Measurements from ENCODE around the gene SOBP.

Gene SOBP

GRCh38 chr6:107691062-107691751, 201.3 kb downstream of the SOBP start:
- WGBS, 2 experiments: 81 to 82% methylated on average over 11 of the region's 12 CpGs
- Histone ChIP-seq H3K9me3 (ENCODE audit: control insufficient read depth, low read length) (no peaks in the 10 kb centered on the region), H3K27ac (ENCODE audit: insufficient read depth, low read depth, low read length, poor library complexity, severe bottlenecking) (no peak overlapping the region), H3K36me3 (ENCODE audit: control insufficient read depth, insufficient read depth, low read length) (no peaks in the 10 kb centered on the region), H3K4me1 (ENCODE audit: control insufficient read depth, insufficient read depth, low read length) (no peaks in the 10 kb centered on the region), H3K27me3 (ENCODE audit: control insufficient read depth, insufficient read depth, low read length, poor library complexity, severe bottlenecking) (no peaks in the 10 kb centered on the region), H3K4me3 (ENCODE audit: insufficient read depth, low read depth, low read length) (no peak overlapping the region)

- WGBS, 2 experiments: 94 to 100% methylated on average over 2 to 3 of the region's 3 CpGs
- Histone ChIP-seq H3K36me3 (ENCODE audit: control insufficient read depth, insufficient read depth, low read length) (no peaks in the 10 kb centered on the region), H3K4me1 (ENCODE audit: control insufficient read depth, insufficient read depth, low read length) (no peaks in the 10 kb centered on the region), H3K9me3 (ENCODE audit: control insufficient read depth, low read length) (no peaks in the 10 kb centered on the region), H3K4me3 (ENCODE audit: insufficient read depth, low read depth, low read length) (no peak overlapping the region), H3K27ac (ENCODE audit: insufficient read depth, low read depth, low read length, poor library complexity, severe bottlenecking) (no peak overlapping the region), H3K27me3 (ENCODE audit: control insufficient read depth, insufficient read depth, low read length, poor library complexity, severe bottlenecking) (no peaks in the 10 kb centered on the region)
Observed at GRCh38 chr6:107692351-107692750, 202.4 kb downstream of the SOBP start.

GRCh38 chr6:107695061-107695720, 205.3 kb downstream of the SOBP start:
- Histone ChIP-seq H3K4me3 (ENCODE audit: insufficient read depth, low read depth, low read length) (no peak overlapping the region), H3K36me3 (ENCODE audit: control insufficient read depth, insufficient read depth, low read length) (no peaks in the 10 kb centered on the region), H3K9me3 (ENCODE audit: control insufficient read depth, low read length) (no peaks in the 10 kb centered on the region), H3K27ac (ENCODE audit: insufficient read depth, low read depth, low read length, poor library complexity, severe bottlenecking) (no peak overlapping the region), H3K27me3 (ENCODE audit: control insufficient read depth, insufficient read depth, low read length, poor library complexity, severe bottlenecking) (no peaks in the 10 kb centered on the region), H3K4me1 (ENCODE audit: control insufficient read depth, insufficient read depth, low read length) (no peaks in the 10 kb centered on the region)
- WGBS, 2 experiments: 90 to 92% methylated on average over 2 of the region's 2 CpGs

- H3K4me3 ChIP-seq (ENCODE audit: insufficient read depth, low read depth, low read length): no peak overlapping the region
- WGBS, 2 experiments: 91 to 96% methylated on average over 5 of the region's 5 CpGs
- no peaks in the 10 kb centered on the region for H3K36me3 ChIP-seq (ENCODE audit: control insufficient read depth, insufficient read depth, low read length)
- no peak overlapping the region for H3K27ac ChIP-seq (ENCODE audit: insufficient read depth, low read depth, low read length, poor library complexity, severe bottlenecking)
- no peaks in the 10 kb centered on the region for H3K4me1 ChIP-seq (ENCODE audit: control insufficient read depth, insufficient read depth, low read length)
- no peaks in the 10 kb centered on the region for H3K27me3 ChIP-seq (ENCODE audit: control insufficient read depth, insufficient read depth, low read length, poor library complexity, severe bottlenecking)
- H3K9me3 ChIP-seq (ENCODE audit: control insufficient read depth, low read length): no peaks in the 10 kb centered on the region
Observed at GRCh38 chr6:107697682-107698081, 207.8 kb downstream of the SOBP start.

- 93 to 95% methylated on average over 4 of the region's 4 CpGs for WGBS, 2 experiments
- Histone ChIP-seq H3K9me3 (ENCODE audit: control insufficient read depth, low read length) (no peaks in the 10 kb centered on the region), H3K4me1 (ENCODE audit: control insufficient read depth, insufficient read depth, low read length) (no peaks in the 10 kb centered on the region), H3K27me3 (ENCODE audit: control insufficient read depth, insufficient read depth, low read length, poor library complexity, severe bottlenecking) (no peaks in the 10 kb centered on the region), H3K27ac (ENCODE audit: insufficient read depth, low read depth, low read length, poor library complexity, severe bottlenecking) (no peak overlapping the region), H3K4me3 (ENCODE audit: insufficient read depth, low read depth, low read length) (no peak overlapping the region), H3K36me3 (ENCODE audit: control insufficient read depth, insufficient read depth, low read length) (no peaks in the 10 kb centered on the region)
Observed at GRCh38 chr6:107698146-107698545, 208.2 kb downstream of the SOBP start.

- H3K27me3 ChIP-seq (ENCODE audit: control insufficient read depth, insufficient read depth, low read length, poor library complexity, severe bottlenecking): no peaks in the 10 kb centered on the region
- WGBS, 2 experiments: 94 to 95% methylated on average over 7 of the region's 7 CpGs
- no peaks in the 10 kb centered on the region for H3K36me3 ChIP-seq (ENCODE audit: control insufficient read depth, insufficient read depth, low read length)
- H3K4me3 ChIP-seq (ENCODE audit: insufficient read depth, low read depth, low read length): no peak overlapping the region
- H3K4me1 ChIP-seq (ENCODE audit: control insufficient read depth, insufficient read depth, low read length): no peaks in the 10 kb centered on the region
- H3K27ac ChIP-seq (ENCODE audit: insufficient read depth, low read depth, low read length, poor library complexity, severe bottlenecking): no peak overlapping the region
- no peaks in the 10 kb centered on the region for H3K9me3 ChIP-seq (ENCODE audit: control insufficient read depth, low read length)
Observed at GRCh38 chr6:107699254-107699653, 209.3 kb downstream of the SOBP start.

GRCh38 chr6:107699697-107700325, 209.9 kb downstream of the SOBP start:
- H3K9me3 ChIP-seq (ENCODE audit: control insufficient read depth, low read length): no peaks in the 10 kb centered on the region
- H3K4me1 ChIP-seq (ENCODE audit: control insufficient read depth, insufficient read depth, low read length): no peaks in the 10 kb centered on the region
- H3K27ac ChIP-seq (ENCODE audit: insufficient read depth, low read depth, low read length, poor library complexity, severe bottlenecking): no peak overlapping the region
- no peaks in the 10 kb centered on the region for H3K27me3 ChIP-seq (ENCODE audit: control insufficient read depth, insufficient read depth, low read length, poor library complexity, severe bottlenecking)
- 80 to 82% methylated on average over 14 of the region's 14 CpGs for WGBS, 2 experiments
- no peaks in the 10 kb centered on the region for H3K36me3 ChIP-seq (ENCODE audit: control insufficient read depth, insufficient read depth, low read length)
- no peak overlapping the region for H3K4me3 ChIP-seq (ENCODE audit: insufficient read depth, low read depth, low read length)

GRCh38 chr6:107703606-107704005, 213.7 kb downstream of the SOBP start:
- H3K9me3 ChIP-seq (ENCODE audit: control insufficient read depth, low read length): no peaks in the 10 kb centered on the region
- WGBS, 2 experiments: 92 to 95% methylated on average over 5 of the region's 5 CpGs
- no peaks in the 10 kb centered on the region for H3K36me3 ChIP-seq (ENCODE audit: control insufficient read depth, insufficient read depth, low read length)
- H3K27me3 ChIP-seq (ENCODE audit: control insufficient read depth, insufficient read depth, low read length, poor library complexity, severe bottlenecking): no peaks in the 10 kb centered on the region
- no peak overlapping the region for H3K27ac ChIP-seq (ENCODE audit: insufficient read depth, low read depth, low read length, poor library complexity, severe bottlenecking)
- no peak overlapping the region for H3K4me3 ChIP-seq (ENCODE audit: insufficient read depth, low read depth, low read length)
- H3K4me1 ChIP-seq (ENCODE audit: control insufficient read depth, insufficient read depth, low read length): no peaks in the 10 kb centered on the region

GRCh38 chr6:107704347-107705013, 214.6 kb downstream of the SOBP start:
- no peaks in the 10 kb centered on the region for H3K9me3 ChIP-seq (ENCODE audit: control insufficient read depth, low read length)
- no peak overlapping the region for H3K27ac ChIP-seq (ENCODE audit: insufficient read depth, low read depth, low read length, poor library complexity, severe bottlenecking)
- H3K4me3 ChIP-seq (ENCODE audit: insufficient read depth, low read depth, low read length): no peak overlapping the region
- H3K36me3 ChIP-seq (ENCODE audit: control insufficient read depth, insufficient read depth, low read length): no peaks in the 10 kb centered on the region
- 54% methylated on average over 8 of the region's 8 CpGs for WGBS, 2 experiments
- H3K27me3 ChIP-seq (ENCODE audit: control insufficient read depth, insufficient read depth, low read length, poor library complexity, severe bottlenecking): no peaks in the 10 kb centered on the region
- no peaks in the 10 kb centered on the region for H3K4me1 ChIP-seq (ENCODE audit: control insufficient read depth, insufficient read depth, low read length)

- Histone ChIP-seq H3K4me1 (ENCODE audit: control insufficient read depth, insufficient read depth, low read length) (no peaks in the 10 kb centered on the region), H3K4me3 (ENCODE audit: insufficient read depth, low read depth, low read length) (no peak overlapping the region), H3K9me3 (ENCODE audit: control insufficient read depth, low read length) (no peaks in the 10 kb centered on the region), H3K27ac (ENCODE audit: insufficient read depth, low read depth, low read length, poor library complexity, severe bottlenecking) (no peak overlapping the region), H3K36me3 (ENCODE audit: control insufficient read depth, insufficient read depth, low read length) (no peaks in the 10 kb centered on the region), H3K27me3 (ENCODE audit: control insufficient read depth, insufficient read depth, low read length, poor library complexity, severe bottlenecking) (no peaks in the 10 kb centered on the region)
- WGBS, 2 experiments: 88 to 90% methylated on average over 13 of the region's 13 CpGs
Observed at GRCh38 chr6:107706516-107707115, 216.7 kb downstream of the SOBP start.
